GM23248 (cell line): Measurements from ENCODE around the gene ST7. TPM values are rescaled to one million over a fixed set of nuclear protein-coding genes. Genes with fewer than 3 reads are reported as not detected.

ENCODE experiments used
- DNase-seq: peaks from one replicate; pipeline ENCODE4 v3.0.0-alpha.2; 2015
- H2AFZ ChIP-seq: fragments of 200-600 bp; sonication (generic); 2 replicates; pipeline ENCODE4 v1.6.1; 2016; ENCODE audit warnings: antibody characterized with exemption
- H3F3A ChIP-seq: fragments of 200-600 bp; sonication (generic); 2 replicates; pipeline ENCODE4 v1.6.1; 2016; ENCODE audit warnings: mild to moderate bottlenecking, antibody characterized with exemption, mixed run types; ENCODE audit not compliant: insufficient read depth
- H3K27ac ChIP-seq: fragments of 200-600 bp; sonication (generic); 2 replicates; pipeline ENCODE4 v1.5.1; 2016; ENCODE audit warnings: mild to moderate bottlenecking
- H3K27me3 ChIP-seq: fragments of 200-600 bp; sonication (generic); replicated peaks from 2 replicates; pipeline ENCODE4 v1.6.1; 2016; ENCODE audit warnings: mild to moderate bottlenecking; ENCODE audit not compliant: insufficient read depth
- H3K36me3 ChIP-seq: fragments of 200-600 bp; sonication (generic); 2 replicates; pipeline ENCODE4 v1.6.1; 2016; ENCODE audit warnings: low read depth, mild to moderate bottlenecking
- H3K4me1 ChIP-seq: fragments of 200-600 bp; sonication (generic); 2 replicates; pipeline ENCODE4 v1.6.1; 2016; ENCODE audit warnings: mild to moderate bottlenecking; ENCODE audit not compliant: insufficient read depth
- H3K4me2 ChIP-seq: fragments of 200-600 bp; sonication (generic); one replicate; pipeline ENCODE4 v1.6.1; 2016; ENCODE audit warnings: mild to moderate bottlenecking; ENCODE audit not compliant: unreplicated experiment
- H3K4me3 ChIP-seq: fragments of 200-600 bp; sonication (generic); 2 replicates; pipeline ENCODE4 v1.5.1; 2016; ENCODE audit warnings: mild to moderate bottlenecking
- H3K79me2 ChIP-seq: fragments of 200-600 bp; sonication (generic); 2 replicates; pipeline ENCODE4 v1.6.1; 2016; ENCODE audit warnings: mild to moderate bottlenecking; ENCODE audit not compliant: insufficient read depth
- H3K9ac ChIP-seq: fragments of 200-600 bp; sonication (generic); 2 replicates; pipeline ENCODE4 v1.6.1; 2016; ENCODE audit warnings: mild to moderate bottlenecking
- H3K9me2 ChIP-seq: fragments of 200-600 bp; sonication (generic); 2 replicates; pipeline ENCODE4 v1.6.1; 2016; ENCODE audit warnings: mixed run types, mild to moderate bottlenecking, moderate library complexity; ENCODE audit not compliant: insufficient read depth
- H3K9me3 ChIP-seq: fragments of 200-600 bp; sonication (generic); one replicate; pipeline ENCODE4 v1.6.1; 2017; ENCODE audit warnings: low read depth
- H4K20me1 ChIP-seq: fragments of 200-600 bp; sonication (generic); 2 replicates; pipeline ENCODE4 v1.6.0; 2016; ENCODE audit not compliant: insufficient read depth
- EZH2 ChIP-seq: fragments of 200-600 bp; sonication (generic); IDR thresholded peaks from 2 replicates; pipeline ENCODE4 v1.6.1; 2018; ENCODE audit warnings: antibody characterized with exemption, mild to moderate bottlenecking; ENCODE audit not compliant: insufficient read depth, poor library complexity, severe bottlenecking
- EZH2phosphoT487 ChIP-seq: fragments of 200-600 bp; sonication (generic); IDR thresholded peaks from 2 replicates; pipeline ENCODE4 v1.6.1; 2018; ENCODE audit warnings: antibody characterized with exemption, moderate library complexity, mild to moderate bottlenecking, low read depth; ENCODE audit not compliant: insufficient read depth
- WGBS, 2 experiments: methylation state at CpG; one replicate each; pipeline ENCODE4 v1.1.6; 2015 to 2017; ENCODE audit warnings: low lambda C conversion rate in 2 of 2, low coverage in 1 of 2; ENCODE audit errors: missing lambda C conversion rate in 2 of 2; 5-methylcytosine and 5-hydroxymethylcytosine counted together
- in situ Hi-C: fragments of 300-500 bp; cut with MboI; formaldehyde crosslinking; loops from 2 replicates; pipeline ENCODE4 v1.15.0; 2020
- polyA plus RNA-seq: library from polyadenylated mRNA; unstranded; fragments of >200 nt; fragmentation: Nextera tagmentation; extraction: Ambion mirVana; gene quantifications from 2 replicates; pipeline ENCODE4 v1.2.1, GENCODE V29; 2016
- total RNA-seq: library from RNA; depleted of rRNA; stranded (reverse); fragments of >200 nt; shearing (Covaris generic); gene quantifications from 2 replicates; pipeline ENCODE4 v1.2.3, GENCODE V29; 2014

Gene ST7
- total and polyA plus RNA-seq, 2 experiments from 2014 or later: 17.8 to 21.9 TPM

- H3K4me2 ChIP-seq: peak overlapping the region; percentile 8
- H2AFZ ChIP-seq: no peak overlapping the region
- TF ChIP-seq EZH2 (no peak), EZH2phosphoT487 (no peak)
- peaks cover 82% of the 10 kb centered on the region for H3K79me2 ChIP-seq
- H3K4me3 ChIP-seq: no peak overlapping the region
- in situ Hi-C loops: no loop called here
- H3K36me3 ChIP-seq: no peaks in the 10 kb centered on the region
- no peaks in the 10 kb centered on the region for H3K27me3 ChIP-seq
- WGBS, 2 experiments: 95% methylated on average over 1 of the region's 1 CpG
- H3K9me3 ChIP-seq: no peaks in the 10 kb centered on the region
- no peaks in the 10 kb centered on the region for H4K20me1 ChIP-seq
- H3K9ac ChIP-seq: no peak overlapping the region
- no peak overlapping the region for H3K27ac ChIP-seq
- peaks cover 5% of the 10 kb centered on the region; the same call in 1 of the 2 replicates for H3F3A ChIP-seq
- H3K9me2 ChIP-seq: no peaks in the 10 kb centered on the region
- DNase-seq: peak; percentile 49
- peaks cover 27% of the 10 kb centered on the region for H3K4me1 ChIP-seq
These were observed 23.9 kb downstream of the ST7 start for GRCh38 chr7:116977172-116977571.

- WGBS, 2 experiments: 48 to 82% methylated on average over 1 of the region's 1 CpG
- Histone ChIP-seq H3K27ac (no peak overlapping the region), H3F3A (peaks cover 5% of the 10 kb centered on the region; the same call in 1 of the 2 replicates), H3K79me2 (peaks cover 82% of the 10 kb centered on the region), H4K20me1 (no peaks in the 10 kb centered on the region), H3K4me3 (no peak overlapping the region), H2AFZ (no peak overlapping the region), H3K9me2 (no peaks in the 10 kb centered on the region), H3K27me3 (no peaks in the 10 kb centered on the region), H3K4me1 (peaks cover 27% of the 10 kb centered on the region), H3K9ac (no peak overlapping the region), H3K4me2 (no peak overlapping the region), H3K9me3 (no peaks in the 10 kb centered on the region), H3K36me3 (no peaks in the 10 kb centered on the region)
- DNase-seq: peak; percentile 13
- no peak for TF ChIP-seq EZH2
- in situ Hi-C loops: no loop called here
These were observed 24.7 kb downstream of the ST7 start for GRCh38 chr7:116978006-116978405.

- Histone ChIP-seq H3K4me1 (peaks cover 27% of the 10 kb centered on the region), H3K36me3 (no peaks in the 10 kb centered on the region), H3K9me2 (no peaks in the 10 kb centered on the region), H3K4me2 (no peak overlapping the region), H3F3A (peaks cover 5% of the 10 kb centered on the region; the same call in 1 of the 2 replicates), H4K20me1 (no peaks in the 10 kb centered on the region), H3K79me2 (peaks cover 82% of the 10 kb centered on the region), H3K9me3 (no peaks in the 10 kb centered on the region), H2AFZ (no peak overlapping the region), H3K27ac (0 out of 2 replicates have a peak overlapping the region, but pooled peaks have one; percentile 11), H3K27me3 (no peaks in the 10 kb centered on the region), H3K9ac (no peak overlapping the region), H3K4me3 (no peak overlapping the region)
- 98 to 100% methylated on average over 3 of the region's 3 CpGs for WGBS, 2 experiments
- DNase-seq: no peak
- in situ Hi-C loops: no loop called here
- TF ChIP-seq EZH2phosphoT487 (no peak), EZH2 (no peak)
These were observed 26.1 kb downstream of the ST7 start for GRCh38 chr7:116979430-116979829.

- H3K9me2 ChIP-seq: no peaks in the 10 kb centered on the region
- H3K79me2 ChIP-seq: peaks cover 87% of the 10 kb centered on the region
- H3K36me3 ChIP-seq: no peaks in the 10 kb centered on the region
- in situ Hi-C loops: no loop called here
- DNase-seq: no peak
- H3K27me3 ChIP-seq: no peaks in the 10 kb centered on the region
- H3K4me2 ChIP-seq: no peak overlapping the region
- H2AFZ ChIP-seq: no peak overlapping the region
- no peak for TF ChIP-seq EZH2
- no peak for TF ChIP-seq EZH2phosphoT487
- H3K4me1 ChIP-seq: peaks cover 27% of the 10 kb centered on the region
- H3K27ac ChIP-seq: no peak overlapping the region
- no peak overlapping the region for H3K4me3 ChIP-seq
- H3K9ac ChIP-seq: no peak overlapping the region
- no peaks in the 10 kb centered on the region for H3K9me3 ChIP-seq
- H3F3A ChIP-seq: peaks cover 5% of the 10 kb centered on the region; the same call in 1 of the 2 replicates
- WGBS, 2 experiments: 82% methylated on average over 4 of the region's 4 CpGs
- H4K20me1 ChIP-seq: no peaks in the 10 kb centered on the region
These were observed 27.1 kb downstream of the ST7 start for GRCh38 chr7:116980354-116980753.

GRCh38 chr7:116981939-116982338 lies 28.6 kb downstream of the ST7 start:
- Histone ChIP-seq H3K79me2 (peaks cover 89% of the 10 kb centered on the region), H3K4me3 (no peak overlapping the region), H3K27me3 (no peaks in the 10 kb centered on the region), H3K36me3 (no peaks in the 10 kb centered on the region), H3F3A (peaks cover 7% of the 10 kb centered on the region), H3K27ac (no peak overlapping the region), H3K4me2 (no peak overlapping the region), H3K9ac (no peak overlapping the region), H4K20me1 (no peaks in the 10 kb centered on the region), H3K9me2 (no peaks in the 10 kb centered on the region), H2AFZ (no peak overlapping the region), H3K9me3 (no peaks in the 10 kb centered on the region), H3K4me1 (peaks cover 27% of the 10 kb centered on the region)
- no peak for TF ChIP-seq EZH2
- TF ChIP-seq EZH2phosphoT487: no peak
- DNase-seq: no peak
- 89 to 97% methylated on average over 2 of the region's 2 CpGs for WGBS, 2 experiments
- in situ Hi-C loops: no loop called here
